HepG2 (cell line): ENCODE data around the gene NDUFB10. TPM values are rescaled to one million over a fixed set of nuclear protein-coding genes. Genes with fewer than 3 reads are reported as not detected.

ENCODE experiments used
- EHMT2 ChIP-seq: fragments of 200-600 bp; sonication (generic); IDR thresholded peaks from 2 replicates; pipeline ENCODE4 v1.7.0; 2017; ENCODE audit warnings: antibody characterized with exemption, low read depth, low read length, borderline replicate concordance
- HNRNPL ChIP-seq: fragments of 200-400 bp; formaldehyde crosslinking; IDR thresholded peaks from 2 replicates; pipeline ENCODE4 v1.6.1; 2017; ENCODE audit warnings: mild to moderate bottlenecking, low read depth, low read length
- MAFG ChIP-seq: sonication (generic); formaldehyde crosslinking; IDR thresholded peaks from 2 replicates; pipeline ENCODE4 v1.5.1; 2020; ENCODE audit warnings: mild to moderate bottlenecking, missing genetic modification reagents
- NAIF1 ChIP-seq: sonication (generic); formaldehyde crosslinking; IDR thresholded peaks from 2 replicates; pipeline ENCODE4 v1.5.0; 2020; ENCODE audit warnings: mild to moderate bottlenecking, missing genetic modification reagents, borderline replicate concordance
- ONECUT2 ChIP-seq: sonication (generic); formaldehyde crosslinking; IDR thresholded peaks from 2 replicates; pipeline ENCODE4 v1.4.0; 2020; ENCODE audit warnings: missing genetic modification reagents
- PHF20 ChIP-seq: sonication (generic); formaldehyde crosslinking; IDR thresholded peaks from 2 replicates; pipeline ENCODE4 v1.5.0; 2020; ENCODE audit warnings: mild to moderate bottlenecking, missing genetic modification reagents
- POLR2G ChIP-seq: fragments of 200-400 bp; formaldehyde crosslinking; IDR thresholded peaks from 2 replicates; pipeline ENCODE4 v1.6.1; 2018; ENCODE audit warnings: mild to moderate bottlenecking, low read depth, low read length, moderate library complexity
- SALL1 ChIP-seq: sonication (generic); formaldehyde crosslinking; IDR thresholded peaks from 2 replicates; pipeline ENCODE4 v1.8.0; 2022; ENCODE audit warnings: mild to moderate bottlenecking, missing genetic modification reagents
- SP5 ChIP-seq: IDR thresholded peaks from 2 replicates; pipeline ENCODE4 v1.6.1; 2016; ENCODE audit warnings: low read depth, borderline replicate concordance
- TAF15 ChIP-seq: fragments of 200-400 bp; formaldehyde crosslinking; IDR thresholded peaks from one replicate; pipeline ENCODE4 v1.6.1; 2018; ENCODE audit warnings: mild to moderate bottlenecking, low read depth, low read length; ENCODE audit not compliant: poor library complexity, severe bottlenecking
- TIGD3 ChIP-seq: sonication (generic); formaldehyde crosslinking; IDR thresholded peaks from 2 replicates; pipeline ENCODE4 v1.5.1; 2020; ENCODE audit warnings: mild to moderate bottlenecking, missing genetic modification reagents, borderline replicate concordance
- ZFYVE20 ChIP-seq: sonication (generic); formaldehyde crosslinking; IDR thresholded peaks from 2 replicates; pipeline ENCODE4 v1.8.0; 2023; ENCODE audit warnings: low read depth, mild to moderate bottlenecking, moderate library complexity, missing genetic modification reagents, borderline replicate concordance
- ZNF276 ChIP-seq: sonication (generic); formaldehyde crosslinking; IDR thresholded peaks from 2 replicates; pipeline ENCODE4 v1.4.0; 2020; ENCODE audit warnings: mild to moderate bottlenecking, low read depth, missing genetic modification reagents
- ZNF484 ChIP-seq: sonication (generic); formaldehyde crosslinking; IDR thresholded peaks from 2 replicates; pipeline ENCODE4 v1.5.1; 2020; ENCODE audit warnings: mild to moderate bottlenecking, low read depth, missing genetic modification reagents, borderline replicate concordance
- ZNF674 ChIP-seq: sonication (generic); formaldehyde crosslinking; IDR thresholded peaks from 2 replicates; pipeline ENCODE4 v1.5.0; 2020; ENCODE audit warnings: low read depth, mild to moderate bottlenecking, missing genetic modification reagents
- polyA plus RNA-seq, 8 experiments: library from polyadenylated mRNA; depleted of rRNA in 3 of 8; stranded (reverse) in 7 of 8; unstranded in 1 of 8; fragments of >200 nt; fragmentation: Illumina TruSeq in 4 of 8; extraction: Trizol in 4 of 8; gene quantifications; 2 replicates each; pipeline versions ENCODE4 v1.2.1 to v1.2.3, GENCODE V29; 2011 to 2016; ENCODE audit warnings: low read depth in 4 of 8, missing spikeins in 1 of 8, mixed read lengths in 1 of 8; ENCODE audit not compliant: insufficient read depth in 1 of 8
- total RNA-seq, 5 experiments: library from RNA; depleted of rRNA; stranded (reverse); fragments of >200 nt; fragmentation: Illumina TruSeq; extraction: Trizol; gene quantifications; 2 replicates each; pipeline ENCODE4 v1.2.3, GENCODE V29; 2016; ENCODE audit warnings: low read depth in 1 of 5
- TF ChIP-seq, protein P1 (sequence below), 2 experiments: IDR thresholded peaks; 2 replicates each; pipeline ENCODE4 v1.6.1; 2011 to 2012; ENCODE audit warnings: low read length in 2 of 2, borderline replicate concordance in 1 of 2, low read depth in 1 of 2, mild to moderate bottlenecking in 1 of 2, moderate library complexity in 1 of 2
- TF ChIP-seq, protein P2 (sequence below): sonication (generic); formaldehyde crosslinking; IDR thresholded peaks from 2 replicates; pipeline ENCODE4 v1.5.0; 2020; ENCODE audit warnings: mild to moderate bottlenecking, missing genetic modification reagents

Gene NDUFB10
- total and polyA plus RNA-seq, 2 of the 13 experiments (the other 11 are each of a cell fraction or from before 2014, with no cell fraction given) = 68.6 to 157 TPM

DNA sequence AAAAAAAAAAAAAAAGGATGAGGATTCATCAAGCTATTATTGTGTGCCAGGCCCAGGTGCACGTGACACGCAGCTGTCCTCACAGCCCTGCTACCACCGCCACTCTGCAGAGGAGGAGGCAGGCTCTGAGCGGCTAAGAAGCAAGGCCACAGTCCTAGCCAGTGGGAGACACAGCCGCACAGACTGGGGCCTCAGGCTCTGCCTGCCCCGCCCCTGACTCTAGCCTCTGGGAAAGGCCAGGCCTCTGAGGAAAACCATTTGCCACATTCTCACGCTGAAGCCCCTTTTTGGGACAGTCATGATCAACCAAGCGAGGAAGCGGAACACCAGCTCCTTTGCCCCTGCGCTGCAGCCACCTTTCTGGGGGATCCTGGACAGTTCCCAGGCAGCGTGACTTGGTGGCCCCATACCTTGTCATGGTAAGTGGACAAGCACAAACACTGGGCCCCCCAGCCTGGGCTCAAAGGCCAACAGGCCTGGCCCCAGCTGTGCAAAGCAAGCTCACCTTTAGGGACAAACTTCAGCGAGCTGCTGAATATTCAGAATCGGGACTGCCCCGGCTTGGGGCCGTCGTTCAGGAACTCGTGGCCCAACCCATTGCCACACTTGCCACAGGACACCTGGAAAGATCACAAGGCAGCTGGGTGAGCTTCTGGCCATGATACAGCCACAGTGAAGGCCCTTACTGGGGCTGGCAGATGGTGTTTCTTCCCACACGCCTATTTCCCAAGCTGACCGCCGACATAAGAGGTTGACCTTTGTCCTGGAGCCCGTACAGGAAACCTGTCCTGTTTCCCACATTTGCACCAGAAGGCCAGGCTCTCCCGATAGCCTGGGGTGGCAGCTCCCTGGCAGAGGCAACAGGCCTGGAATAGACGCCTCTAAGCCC is 18.8 kb upstream of the NDUFB10 start (continued):
- TF ChIP-seq, protein P1, sequence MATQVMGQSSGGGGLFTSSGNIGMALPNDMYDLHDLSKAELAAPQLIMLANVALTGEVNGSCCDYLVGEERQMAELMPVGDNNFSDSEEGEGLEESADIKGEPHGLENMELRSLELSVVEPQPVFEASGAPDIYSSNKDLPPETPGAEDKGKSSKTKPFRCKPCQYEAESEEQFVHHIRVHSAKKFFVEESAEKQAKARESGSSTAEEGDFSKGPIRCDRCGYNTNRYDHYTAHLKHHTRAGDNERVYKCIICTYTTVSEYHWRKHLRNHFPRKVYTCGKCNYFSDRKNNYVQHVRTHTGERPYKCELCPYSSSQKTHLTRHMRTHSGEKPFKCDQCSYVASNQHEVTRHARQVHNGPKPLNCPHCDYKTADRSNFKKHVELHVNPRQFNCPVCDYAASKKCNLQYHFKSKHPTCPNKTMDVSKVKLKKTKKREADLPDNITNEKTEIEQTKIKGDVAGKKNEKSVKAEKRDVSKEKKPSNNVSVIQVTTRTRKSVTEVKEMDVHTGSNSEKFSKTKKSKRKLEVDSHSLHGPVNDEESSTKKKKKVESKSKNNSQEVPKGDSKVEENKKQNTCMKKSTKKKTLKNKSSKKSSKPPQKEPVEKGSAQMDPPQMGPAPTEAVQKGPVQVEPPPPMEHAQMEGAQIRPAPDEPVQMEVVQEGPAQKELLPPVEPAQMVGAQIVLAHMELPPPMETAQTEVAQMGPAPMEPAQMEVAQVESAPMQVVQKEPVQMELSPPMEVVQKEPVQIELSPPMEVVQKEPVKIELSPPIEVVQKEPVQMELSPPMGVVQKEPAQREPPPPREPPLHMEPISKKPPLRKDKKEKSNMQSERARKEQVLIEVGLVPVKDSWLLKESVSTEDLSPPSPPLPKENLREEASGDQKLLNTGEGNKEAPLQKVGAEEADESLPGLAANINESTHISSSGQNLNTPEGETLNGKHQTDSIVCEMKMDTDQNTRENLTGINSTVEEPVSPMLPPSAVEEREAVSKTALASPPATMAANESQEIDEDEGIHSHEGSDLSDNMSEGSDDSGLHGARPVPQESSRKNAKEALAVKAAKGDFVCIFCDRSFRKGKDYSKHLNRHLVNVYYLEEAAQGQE (IDR thresholded peaks at IDR 0.05; ENCODE audit: borderline replicate concordance in 1 of 2, low read depth in 1 of 2, low read length in 2 of 2) = peak in 1 of 2 experiments; percentile 72; a peak in 2 of 4 replicates
- TF ChIP-seq TIGD3 (CRISPR knock-in tag) (0 out of 2 replicates have a peak, but pooled peaks have one; percentile 52), NAIF1 (CRISPR knock-in tag) (no peak), ZFYVE20 (CRISPR knock-in tag) (no peak), SP5 (CRISPR knock-in tag) (peak; percentile 61; the same call in 1 of the 2 replicates), ONECUT2 (CRISPR knock-in tag) (no peak), HNRNPL (peak; percentile 80; the same call in 1 of the 2 replicates), POLR2G (peak; percentile 84), ZNF484 (CRISPR knock-in tag) (no peak), TAF15 (no peak), MAFG (CRISPR knock-in tag) (no peak), EHMT2 (no peak), ZNF674 (CRISPR knock-in tag) (no peak; the same call in 1 of the 2 replicates), SALL1 (CRISPR knock-in tag) (peak; percentile 90), ZNF276 (CRISPR knock-in tag) (0 out of 2 replicates have a peak, but pooled peaks have one; percentile 48), PHF20 (peak; percentile 60)
- TF ChIP-seq, protein P2, sequence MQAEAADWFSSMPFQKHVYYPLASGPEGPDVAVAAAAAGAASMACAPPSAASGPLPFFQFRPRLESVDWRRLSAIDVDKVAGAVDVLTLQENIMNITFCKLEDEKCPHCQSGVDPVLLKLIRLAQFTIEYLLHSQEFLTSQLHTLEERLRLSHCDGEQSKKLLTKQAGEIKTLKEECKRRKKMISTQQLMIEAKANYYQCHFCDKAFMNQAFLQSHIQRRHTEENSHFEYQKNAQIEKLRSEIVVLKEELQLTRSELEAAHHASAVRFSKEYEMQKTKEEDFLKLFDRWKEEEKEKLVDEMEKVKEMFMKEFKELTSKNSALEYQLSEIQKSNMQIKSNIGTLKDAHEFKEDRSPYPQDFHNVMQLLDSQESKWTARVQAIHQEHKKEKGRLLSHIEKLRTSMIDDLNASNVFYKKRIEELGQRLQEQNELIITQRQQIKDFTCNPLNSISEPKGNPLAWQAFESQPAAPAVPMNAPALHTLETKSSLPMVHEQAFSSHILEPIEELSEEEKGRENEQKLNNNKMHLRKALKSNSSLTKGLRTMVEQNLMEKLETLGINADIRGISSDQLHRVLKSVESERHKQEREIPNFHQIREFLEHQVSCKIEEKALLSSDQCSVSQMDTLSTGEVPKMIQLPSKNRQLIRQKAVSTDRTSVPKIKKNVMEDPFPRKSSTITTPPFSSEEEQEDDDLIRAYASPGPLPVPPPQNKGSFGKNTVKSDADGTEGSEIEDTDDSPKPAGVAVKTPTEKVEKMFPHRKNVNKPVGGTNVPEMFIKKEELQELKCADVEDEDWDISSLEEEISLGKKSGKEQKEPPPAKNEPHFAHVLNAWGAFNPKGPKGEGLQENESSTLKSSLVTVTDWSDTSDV (CRISPR knock-in tag) = no peak
